Astrocyte of the cerebellum (primary cell): ENCODE data around the gene HSPB6.

ENCODE experiments used
- DNase-seq: peaks from one replicate; pipeline ENCODE4 v3.0.0-alpha.2; 2011; ENCODE audit warnings: low read depth
- H3K4me3 ChIP-seq: 2 replicates; pipeline ENCODE4 v1.5.1; 2011; ENCODE audit warnings: mild to moderate bottlenecking, low read depth, low read length, moderate library complexity
- in situ Hi-C: cut with HindIII; loops from 2 replicates; pipeline ENCODE4 v1.10.0; 2017; ENCODE audit warnings: low sequenced_read_pairs
- TF ChIP-seq, protein P1 (sequence below): IDR thresholded peaks from 2 replicates; pipeline ENCODE4 v1.5.1; 2012; ENCODE audit warnings: low read length, low read depth, moderate library complexity, mild to moderate bottlenecking; ENCODE audit errors: missing control alignments

HSPB6 gene

DNA sequence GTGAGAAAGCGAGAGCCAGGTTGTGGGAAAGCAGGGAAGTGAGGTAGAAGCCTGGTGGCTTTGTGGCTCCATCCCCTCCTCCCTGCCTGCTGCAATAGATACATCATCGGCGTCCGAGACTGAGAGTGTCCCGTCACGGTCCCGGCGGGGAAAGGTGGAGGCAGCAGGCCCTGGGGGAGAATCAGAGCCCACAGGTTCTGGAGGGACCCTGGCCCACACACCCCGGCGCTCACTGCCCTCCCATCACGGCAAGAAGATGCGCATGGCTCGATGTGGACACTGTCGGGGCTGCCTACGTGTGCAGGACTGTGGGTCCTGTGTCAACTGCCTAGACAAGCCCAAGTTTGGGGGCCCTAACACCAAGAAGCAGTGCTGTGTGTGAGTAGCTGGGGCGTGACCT is 33.9 kb downstream of the HSPB6 start:
- no peak for DNase-seq
- in situ Hi-C loops: no loop called here
- no peak overlapping the region for H3K4me3 ChIP-seq
- TF ChIP-seq, protein P1, sequence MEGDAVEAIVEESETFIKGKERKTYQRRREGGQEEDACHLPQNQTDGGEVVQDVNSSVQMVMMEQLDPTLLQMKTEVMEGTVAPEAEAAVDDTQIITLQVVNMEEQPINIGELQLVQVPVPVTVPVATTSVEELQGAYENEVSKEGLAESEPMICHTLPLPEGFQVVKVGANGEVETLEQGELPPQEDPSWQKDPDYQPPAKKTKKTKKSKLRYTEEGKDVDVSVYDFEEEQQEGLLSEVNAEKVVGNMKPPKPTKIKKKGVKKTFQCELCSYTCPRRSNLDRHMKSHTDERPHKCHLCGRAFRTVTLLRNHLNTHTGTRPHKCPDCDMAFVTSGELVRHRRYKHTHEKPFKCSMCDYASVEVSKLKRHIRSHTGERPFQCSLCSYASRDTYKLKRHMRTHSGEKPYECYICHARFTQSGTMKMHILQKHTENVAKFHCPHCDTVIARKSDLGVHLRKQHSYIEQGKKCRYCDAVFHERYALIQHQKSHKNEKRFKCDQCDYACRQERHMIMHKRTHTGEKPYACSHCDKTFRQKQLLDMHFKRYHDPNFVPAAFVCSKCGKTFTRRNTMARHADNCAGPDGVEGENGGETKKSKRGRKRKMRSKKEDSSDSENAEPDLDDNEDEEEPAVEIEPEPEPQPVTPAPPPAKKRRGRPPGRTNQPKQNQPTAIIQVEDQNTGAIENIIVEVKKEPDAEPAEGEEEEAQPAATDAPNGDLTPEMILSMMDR: no peak

DNA sequence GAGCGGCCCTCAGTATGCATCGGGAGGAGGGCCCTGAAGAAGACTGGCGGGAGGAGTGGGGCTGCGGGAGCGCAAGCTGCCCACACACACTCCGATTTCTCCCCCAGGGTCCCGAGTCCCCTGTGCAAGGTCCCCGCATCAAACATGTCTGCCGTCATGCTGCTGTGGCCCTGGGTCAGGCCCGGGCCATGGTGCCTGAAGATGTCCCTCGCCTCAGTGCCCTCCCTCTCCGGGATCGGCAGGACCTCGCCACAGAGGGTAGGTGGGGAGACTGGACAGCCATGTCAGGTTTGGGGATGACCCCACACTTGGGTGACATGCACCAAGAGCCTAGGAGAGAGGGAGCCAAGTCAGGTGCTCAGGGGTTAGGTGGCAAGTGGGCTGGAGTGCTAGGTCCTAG is 34.4 kb downstream of the HSPB6 start:
- H3K4me3 ChIP-seq: no peak overlapping the region
- TF ChIP-seq, protein P1: no peak
- in situ Hi-C loops: no loop called here
- no peak for DNase-seq

DNA sequence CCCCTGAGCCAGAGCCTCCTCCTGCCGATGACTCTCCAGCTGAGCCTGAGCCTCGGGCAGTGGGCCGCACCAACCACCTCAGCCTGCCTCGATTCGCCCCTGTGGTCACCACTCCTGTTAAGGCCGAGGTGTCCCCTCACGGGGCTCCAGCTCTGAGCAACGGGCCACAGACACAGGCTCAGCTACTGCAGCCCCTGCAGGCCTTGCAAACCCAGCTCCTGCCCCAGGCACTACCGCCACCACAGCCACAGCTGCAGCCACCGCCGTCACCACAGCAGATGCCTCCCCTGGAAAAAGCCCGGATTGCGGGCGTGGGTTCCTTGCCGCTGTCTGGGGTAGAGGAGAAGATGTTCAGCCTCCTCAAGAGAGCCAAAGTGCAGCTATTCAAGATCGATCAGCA is 35.5 kb downstream of the HSPB6 start:
- H3K4me3 ChIP-seq: no peak overlapping the region
- in situ Hi-C loops: no loop called here
- TF ChIP-seq, protein P1: no peak
- DNase-seq: no peak

DNA sequence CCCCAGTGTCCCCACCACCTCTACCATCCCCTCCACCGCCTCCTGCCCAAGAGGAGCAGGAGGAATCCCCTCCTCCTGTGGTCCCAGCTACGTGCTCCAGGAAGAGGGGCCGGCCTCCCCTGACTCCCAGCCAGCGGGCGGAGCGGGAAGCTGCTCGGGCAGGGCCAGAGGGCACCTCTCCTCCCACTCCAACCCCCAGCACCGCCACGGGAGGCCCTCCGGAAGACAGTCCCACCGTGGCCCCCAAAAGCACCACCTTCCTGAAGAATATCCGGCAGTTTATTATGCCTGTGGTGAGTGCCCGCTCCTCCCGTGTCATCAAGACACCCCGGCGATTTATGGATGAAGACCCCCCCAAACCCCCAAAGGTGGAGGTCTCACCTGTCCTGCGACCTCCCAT is 36.2 kb downstream of the HSPB6 start:
- TF ChIP-seq, protein P1: no peak
- no peak overlapping the region for H3K4me3 ChIP-seq
- in situ Hi-C loops: no loop called here
- DNase-seq: no peak

DNA sequence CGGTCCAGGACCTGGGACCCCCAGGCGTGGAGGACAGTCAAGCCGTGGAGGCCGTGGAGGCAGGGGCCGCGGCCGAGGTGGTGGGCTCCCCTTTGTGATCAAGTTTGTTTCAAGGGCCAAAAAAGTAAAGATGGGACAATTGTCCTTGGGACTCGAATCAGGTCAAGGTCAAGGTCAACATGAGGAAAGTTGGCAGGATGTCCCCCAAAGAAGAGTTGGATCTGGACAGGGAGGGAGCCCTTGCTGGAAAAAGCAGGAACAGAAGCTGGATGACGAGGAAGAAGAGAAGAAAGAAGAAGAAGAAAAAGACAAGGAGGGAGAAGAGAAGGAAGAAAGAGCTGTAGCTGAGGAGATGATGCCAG is 36.7 kb downstream of the HSPB6 start:
- H3K4me3 ChIP-seq: no peak overlapping the region
- no peak for DNase-seq
- in situ Hi-C loops: no loop called here
- TF ChIP-seq, protein P1: no peak

DNA sequence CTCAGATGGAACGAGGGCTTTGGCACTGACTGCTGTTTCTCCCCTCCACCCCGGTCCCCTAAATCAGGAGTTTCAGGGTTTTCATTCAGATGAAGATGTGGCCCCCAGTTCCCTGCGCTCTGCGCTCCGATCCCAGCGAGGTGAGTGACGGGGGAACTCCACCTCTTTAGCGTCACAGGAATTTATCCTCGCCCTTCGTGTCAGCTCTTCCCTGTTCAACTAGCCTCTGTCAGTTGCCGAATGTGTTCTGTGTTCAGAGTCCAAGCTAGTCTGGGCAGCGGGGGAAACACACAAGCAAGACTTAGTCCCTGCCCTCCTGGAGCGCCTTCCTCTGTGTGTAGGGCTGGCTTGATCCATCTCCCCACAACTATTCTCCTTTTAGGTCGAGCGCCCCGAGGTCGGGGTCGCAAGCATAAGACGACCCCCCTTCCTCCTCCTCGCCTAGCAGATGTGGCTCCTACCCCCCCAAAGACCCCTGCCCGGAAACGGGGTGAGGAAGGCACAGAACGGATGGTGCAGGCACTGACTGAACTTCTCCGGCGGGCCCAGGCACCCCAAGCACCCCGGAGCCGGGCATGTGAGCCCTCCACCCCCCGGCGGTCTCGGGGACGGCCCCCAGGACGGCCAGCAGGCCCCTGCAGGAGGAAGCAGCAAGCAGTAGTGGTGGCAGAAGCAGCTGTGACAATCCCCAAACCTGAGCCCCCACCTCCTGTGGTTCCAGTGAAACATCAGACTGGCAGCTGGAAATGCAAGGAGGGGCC is 37.2 kb downstream of the HSPB6 start:
- in situ Hi-C loops: no loop called here
- H3K4me3 ChIP-seq: peak overlapping the region; percentile 82
- TF ChIP-seq, protein P1: no peak
- DNase-seq: no peak
